Endodermal cell (in vitro differentiated cells): Measurements from ENCODE around the gene TNRC18. TPM values are rescaled to one million over a fixed set of nuclear protein-coding genes. Genes with fewer than 3 reads are reported as not detected.
"Not testable (repeated sequence)": the region's sequence is repeated elsewhere in the genome, so short reads cannot be mapped to it uniquely, and the experiment has no call there.

Source experiments
- DNase-seq: peaks from one replicate; pipeline ENCODE4 v3.0.0-alpha.2; 2017
- H3K27ac ChIP-seq: 2 replicates; pipeline ENCODE4 v1.5.1; 2013; ENCODE audit warnings: mild to moderate bottlenecking, low read depth, low read length, moderate library complexity
- H3K27me3 ChIP-seq: 2 replicates; pipeline ENCODE4 v1.6.1; 2013; ENCODE audit warnings: mild to moderate bottlenecking, low read length, moderate library complexity; ENCODE audit not compliant: insufficient read depth, control insufficient read depth, poor library complexity, severe bottlenecking
- H3K36me3 ChIP-seq: 2 replicates; pipeline ENCODE4 v1.7.0; 2013; ENCODE audit warnings: mild to moderate bottlenecking, low read length, moderate library complexity; ENCODE audit not compliant: control insufficient read depth, insufficient read depth
- H3K4me1 ChIP-seq: one replicate; pipeline ENCODE4 v1.7.0; 2013; ENCODE audit warnings: low read length; ENCODE audit not compliant: control insufficient read depth, insufficient read depth
- H3K4me3 ChIP-seq: 2 replicates; pipeline ENCODE4 v1.5.1; 2013; ENCODE audit warnings: mild to moderate bottlenecking, low read length, moderate library complexity
- H3K9ac ChIP-seq: 2 replicates; pipeline ENCODE4 v1.6.1; 2013; ENCODE audit warnings: mild to moderate bottlenecking, low read length, moderate library complexity; ENCODE audit not compliant: poor library complexity, severe bottlenecking; ENCODE audit errors: extremely low read depth
- H3K9me3 ChIP-seq: 2 replicates; pipeline ENCODE4 v1.6.1; 2013; ENCODE audit warnings: mild to moderate bottlenecking, low read length, moderate library complexity; ENCODE audit not compliant: control insufficient read depth
- H3K27ac Mint-ChIP-seq: 2 replicates; pipeline ENCODE4 v1.8.0; 2020; ENCODE audit warnings: mixed read lengths
- H3K27me3 Mint-ChIP-seq: 2 replicates; pipeline ENCODE4 v1.8.0; 2021; ENCODE audit warnings: mild to moderate bottlenecking, mixed read lengths; ENCODE audit not compliant: insufficient read depth
- H3K36me3 Mint-ChIP-seq: 2 replicates; pipeline ENCODE4 v1.8.0; 2020; ENCODE audit warnings: low read depth, mixed read lengths
- H3K4me1 Mint-ChIP-seq: 2 replicates; pipeline ENCODE4 v1.8.0; 2020; ENCODE audit warnings: mixed read lengths
- H3K4me3 Mint-ChIP-seq: 2 replicates; pipeline ENCODE4 v1.8.0; 2020; ENCODE audit warnings: mild to moderate bottlenecking, moderate library complexity, mixed read lengths
- H3K9me3 Mint-ChIP-seq: 2 replicates; pipeline ENCODE4 v1.8.0; 2020; ENCODE audit warnings: mild to moderate bottlenecking, mixed read lengths
- CTCF ChIP-seq: fragments of 200-600 bp; sonication (generic); conservative IDR thresholded peaks from 2 replicates; pipeline ENCODE4 v1.5.0; 2021; ENCODE audit warnings: antibody characterized with exemption, mild to moderate bottlenecking
- WGBS, 2 experiments: methylation state at CpG; one replicate each; pipeline versions ENCODE4 v1.1.5 to v1.1.7; 2013; ENCODE audit warnings: missing lambda C conversion rate in 2 of 2, mixed read lengths in 1 of 2; ENCODE audit not compliant: insufficient coverage in 1 of 2, insufficient read length in 1 of 2; 5-methylcytosine and 5-hydroxymethylcytosine counted together
- total RNA-seq, 2 donors: library from RNA; stranded (reverse); fragmentation: NEBNext Ultra II Directional in 1 of 2; extraction: Animal tissue kit (Norgen Biotek cat#: 25700) in 1 of 2; gene quantifications; 2 replicates in 1 of 2; 3 replicates in 1 of 2; pipeline ENCODE4 v1.2.1, GENCODE V29; 2021

The TNRC18 gene
- total RNA-seq, 2 donors from 2014 or later, result 103 to 136 TPM

GRCh38 chr7:5278766-5279165, 144.9 kb downstream of the TNRC18 start:
- Mint-ChIP-seq H3K4me1 (no peaks in the 10 kb centered on the region), H3K9me3 (no peaks in the 10 kb centered on the region), H3K4me3 (no peak overlapping the region), H3K27ac (no peak overlapping the region), H3K36me3 (no peaks in the 10 kb centered on the region), H3K27me3 (peaks cover 25% of the 10 kb centered on the region)
- H3K9me3 ChIP-seq, result no peaks in the 10 kb centered on the region
- no peaks in the 10 kb centered on the region for H3K27me3 ChIP-seq
- TF ChIP-seq CTCF, result no peak
- H3K27ac ChIP-seq, result no peak overlapping the region
- 76 to 92% methylated on average over 6 to 7 of the region's 7 CpGs for WGBS, 2 experiments
- no peak for DNase-seq
- H3K36me3 ChIP-seq, result no peaks in the 10 kb centered on the region
- H3K4me1 ChIP-seq, result no peaks in the 10 kb centered on the region
- H3K4me3 ChIP-seq, result no peak overlapping the region
- H3K9ac ChIP-seq, result no peak overlapping the region

GRCh38 chr7:5276611-5277010, 147.0 kb downstream of the TNRC18 start:
- Mint-ChIP-seq H3K9me3 (no peaks in the 10 kb centered on the region), H3K4me3 (no peak overlapping the region), H3K36me3 (no peaks in the 10 kb centered on the region), H3K4me1 (no peaks in the 10 kb centered on the region), H3K27me3 (peaks cover 42% of the 10 kb centered on the region), H3K27ac (no peak overlapping the region)
- no peak overlapping the region for H3K4me3 ChIP-seq
- no peak overlapping the region for H3K27ac ChIP-seq
- H3K9ac ChIP-seq, result no peak overlapping the region
- no peak for DNase-seq
- no peaks in the 10 kb centered on the region for H3K4me1 ChIP-seq
- no peaks in the 10 kb centered on the region for H3K36me3 ChIP-seq
- H3K9me3 ChIP-seq, result no peaks in the 10 kb centered on the region
- H3K27me3 ChIP-seq, result no peaks in the 10 kb centered on the region
- no peak for TF ChIP-seq CTCF
- 87 to 88% methylated on average over 8 to 14 of the region's 15 CpGs for WGBS, 2 experiments

GRCh38 chr7:5276123-5276522, 147.5 kb downstream of the TNRC18 start:
- H3K27me3 Mint-ChIP-seq, result peaks cover 37% of the 10 kb centered on the region
- not testable (repeated sequence) for H3K27me3 ChIP-seq, H3K36me3 Mint-ChIP-seq, H3K36me3 ChIP-seq, DNase-seq, H3K27ac Mint-ChIP-seq, H3K4me3 ChIP-seq, H3K9me3 Mint-ChIP-seq, H3K9me3 ChIP-seq, H3K4me1 ChIP-seq, H3K4me3 Mint-ChIP-seq, H3K9ac ChIP-seq, H3K27ac ChIP-seq, H3K4me1 Mint-ChIP-seq
- 92 to 93% methylated on average over 14 of the region's 14 CpGs for WGBS, 2 experiments

GRCh38 chr7:5275510-5275909, 148.1 kb downstream of the TNRC18 start:
- H3K27ac Mint-ChIP-seq, H3K27ac ChIP-seq, DNase-seq, H3K9me3 ChIP-seq, H3K4me3 Mint-ChIP-seq, H3K4me3 ChIP-seq, H3K9me3 Mint-ChIP-seq, H3K27me3 ChIP-seq, H3K4me1 ChIP-seq, H3K9ac ChIP-seq, H3K4me1 Mint-ChIP-seq, H3K36me3 Mint-ChIP-seq, H3K36me3 ChIP-seq: not testable (repeated sequence)
- H3K27me3 Mint-ChIP-seq, result peaks cover 31% of the 10 kb centered on the region
- WGBS, 2 experiments, result 92% methylated on average over 10 of the region's 10 CpGs; no CpG with 5 or more reads in 1 of the 2 experiments

- H3K4me3 Mint-ChIP-seq, H3K27ac Mint-ChIP-seq, H3K4me3 ChIP-seq, H3K27me3 ChIP-seq, H3K9me3 ChIP-seq, H3K9me3 Mint-ChIP-seq, DNase-seq, H3K36me3 Mint-ChIP-seq, H3K9ac ChIP-seq, H3K36me3 ChIP-seq, H3K27ac ChIP-seq, H3K4me1 Mint-ChIP-seq, H3K4me1 ChIP-seq: not testable (repeated sequence)
- 67 to 93% methylated on average over 3 to 9 of the region's 11 CpGs for WGBS, 2 experiments
- peaks cover 32% of the 10 kb centered on the region for H3K27me3 Mint-ChIP-seq
Observed at GRCh38 chr7:5274985-5275431, 148.6 kb downstream of the TNRC18 start.
